ENCODE data around the gene CCDC201. TPM values are rescaled to one million over a fixed set of nuclear protein-coding genes. Genes with fewer than 3 reads are reported as not detected.

CCDC201 gene
- total RNA-seq, 1 experiment from 2014 or later: not detected

- peaks cover 71% of the 10 kb centered on the region for H3K27me3 Mint-ChIP-seq (ENCODE audit: low read depth)
- H3K4me2 ChIP-seq (ENCODE audit: insufficient read depth, insufficient read length, low read length): no peak overlapping the region
Measured at GRCh38 chr7:45919231-45919784, 46.4 kb upstream of the CCDC201 start.

More at GRCh38 chr7:45919231-45919784, 46.4 kb upstream of the CCDC201 start:
- no CpG with 5 or more reads among the region's 9 CpGs for WGBS (ENCODE audit: extremely low coverage, insufficient read length, low lambda C conversion rate)
- no peaks in the 10 kb centered on the region for H3K9me3 ChIP-seq (ENCODE audit: control insufficient read depth, low read depth, low read length)
- no peak for DNase-seq
- no peak overlapping the region for H3K9ac ChIP-seq (ENCODE audit: extremely low read depth, insufficient read length, low read length)
- H3K27ac ChIP-seq (ENCODE audit: insufficient read length, low read depth, low read length): no peak overlapping the region
- H3K14ac ChIP-seq (ENCODE audit: insufficient read depth, low read length): no peak overlapping the region
- no peak overlapping the region for H2AK5ac ChIP-seq (ENCODE audit: insufficient read length, low read length)
- H3K4me1 Mint-ChIP-seq: peaks cover 31 to 44% of the 10 kb centered on the region in 2 experiments
- H3T11ph ChIP-seq (ENCODE audit: low read length): no peak overlapping the region
- peaks cover 14% of the 10 kb centered on the region for H3K23me2 ChIP-seq (ENCODE audit: insufficient read length, low read depth, low read length, poor library complexity, severe bottlenecking)
- no peak overlapping the region for H3K27ac Mint-ChIP-seq
- no peak overlapping the region for H3K23ac ChIP-seq (ENCODE audit: insufficient read length, low read depth, low read length)
- no peaks in the 10 kb centered on the region for H4K20me1 ChIP-seq (ENCODE audit: control insufficient read depth, insufficient read depth, insufficient read length)
- H3K27me3 ChIP-seq (ENCODE audit: insufficient read depth, low read length): peaks cover 31% of the 10 kb centered on the region; the same call in 1 of the 2 replicates
- no peaks in the 10 kb centered on the region; a peak in 2 of 5 replicates for H3K9me3 Mint-ChIP-seq
- H2BK120ac ChIP-seq (ENCODE audit: low read depth, low read length, poor library complexity, severe bottlenecking): no peak overlapping the region
- no peak overlapping the region for H2BK15ac ChIP-seq (ENCODE audit: low read depth, low read length)
- H3K4ac ChIP-seq (ENCODE audit: low read depth, low read length): no peak overlapping the region
- no peak overlapping the region for H4K8ac ChIP-seq (replicated peaks; ENCODE audit: insufficient read length, low read depth, low read length)
- peaks cover 0 to 13% (median 2%) of the 10 kb centered on the region in 3 experiments; a peak in 2 of 7 replicates for H3K36me3 Mint-ChIP-seq (ENCODE audit: insufficient read depth in 1 of 3, low read depth in 3 of 3)
- no peak overlapping the region for H2BK20ac ChIP-seq (ENCODE audit: low read depth, low read length, poor library complexity, severe bottlenecking)
- H3K56ac ChIP-seq (ENCODE audit: insufficient read length, low read depth, low read length): no peak overlapping the region
- 0 out of 2 replicates have a peak, but pooled peaks cover under 1% of the 10 kb centered on the region for H3K4me1 ChIP-seq (ENCODE audit: insufficient read depth, low read length)
- H3K79me2 ChIP-seq (ENCODE audit: insufficient read depth, low read length): no peaks in the 10 kb centered on the region
- no peak overlapping the region; a peak in 2 of 5 replicates for H3K4me3 Mint-ChIP-seq
- no peak overlapping the region for H3K18ac ChIP-seq (ENCODE audit: insufficient read length, low read depth, low read length)
- no peak overlapping the region for H2AFZ ChIP-seq (ENCODE audit: low read length)
- no peaks in the 10 kb centered on the region for H3K79me1 ChIP-seq (ENCODE audit: insufficient read depth, low read depth, low read length, poor library complexity, severe bottlenecking)
- H4K5ac ChIP-seq (ENCODE audit: insufficient read length, low read depth, low read length): no peak overlapping the region
- H4K91ac ChIP-seq (ENCODE audit: insufficient read length, low read depth, low read length): no peak overlapping the region
- no peak overlapping the region for H2BK5ac ChIP-seq (ENCODE audit: insufficient read length, low read length)
- no peak overlapping the region for H2BK12ac ChIP-seq (ENCODE audit: insufficient read length, low read depth, low read length)
- TF ChIP-seq CTCF (conservative IDR thresholded peaks at IDR 0.05): no peak

Measured in H9 (cell line).